ENCODE results near the gene NHLH2.

Gene NHLH2

DNA sequence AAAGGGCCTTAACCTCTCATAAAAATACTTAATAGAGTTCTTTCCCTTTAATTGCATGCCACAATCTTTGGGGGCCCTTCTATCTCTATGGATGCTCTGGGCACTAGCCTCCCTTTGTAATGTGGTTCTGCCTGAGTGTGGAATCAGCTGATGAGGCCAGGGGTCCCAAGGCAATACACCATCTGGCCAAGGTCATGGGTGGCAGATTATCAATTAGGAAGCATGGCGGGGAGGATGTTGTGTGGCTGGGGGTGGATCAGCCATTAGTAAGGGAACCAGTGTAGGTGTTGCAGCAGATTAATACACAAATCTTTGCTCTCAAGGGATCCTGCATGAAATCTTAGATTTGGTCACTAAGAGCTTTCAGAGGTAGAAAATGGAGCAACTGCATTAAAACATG, 35.3 kb downstream of the NHLH2 start:
- ChIA-PET POLR2A (no interaction called here), CTCF (interaction anchor here (1.1 to 6.3 kb wide), 4 partner anchors 13 to 175 kb away, joined by 3 to 57 read pairs (median 10); no protein-coding TSS in a partner anchor)
- Histone ChIP-seq H3K4me1 (ENCODE audit: control insufficient read depth, insufficient read depth, low read length) (no peaks in the 10 kb centered on the region), H3K4me3 (ENCODE audit: low read depth, low read length) (no peak overlapping the region), H3K9me3 (ENCODE audit: control insufficient read depth, insufficient read depth, low read depth, low read length) (no peaks in the 10 kb centered on the region), H3K27ac (ENCODE audit: extremely low read depth, low read depth, low read length) (no peak overlapping the region), H3K36me3 (ENCODE audit: control insufficient read depth in 2 of 2, insufficient read depth in 1 of 2, low read length in 2 of 2) (no peaks in the 10 kb centered on the region)
- no peak for TF ChIP-seq ZNF416 (tag by site-specific recombination; IDR thresholded peaks at IDR 0.05)
- TF ChIP-seq ZNF585B (tag by site-specific recombination; IDR thresholded peaks at IDR 0.05), result no peak
- no peak for TF ChIP-seq PRDM10 (tag by site-specific recombination; IDR thresholded peaks at IDR 0.05)
- no peak for TF ChIP-seq ZNF626 (tag by site-specific recombination; IDR thresholded peaks at IDR 0.05)
- no peak for TF ChIP-seq ZBTB20 (tag by site-specific recombination; IDR thresholded peaks at IDR 0.05)
- TF ChIP-seq ZNF239 (tag by site-specific recombination; IDR thresholded peaks at IDR 0.05), result no peak
- TF ChIP-seq, protein P1, sequence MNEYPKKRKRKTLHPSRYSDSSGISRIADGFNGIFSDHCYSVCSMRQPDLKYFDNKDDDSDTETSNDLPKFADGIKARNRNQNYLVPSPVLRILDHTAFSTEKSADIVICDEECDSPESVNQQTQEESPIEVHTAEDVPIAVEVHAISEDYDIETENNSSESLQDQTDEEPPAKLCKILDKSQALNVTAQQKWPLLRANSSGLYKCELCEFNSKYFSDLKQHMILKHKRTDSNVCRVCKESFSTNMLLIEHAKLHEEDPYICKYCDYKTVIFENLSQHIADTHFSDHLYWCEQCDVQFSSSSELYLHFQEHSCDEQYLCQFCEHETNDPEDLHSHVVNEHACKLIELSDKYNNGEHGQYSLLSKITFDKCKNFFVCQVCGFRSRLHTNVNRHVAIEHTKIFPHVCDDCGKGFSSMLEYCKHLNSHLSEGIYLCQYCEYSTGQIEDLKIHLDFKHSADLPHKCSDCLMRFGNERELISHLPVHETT (tag by site-specific recombination; IDR thresholded peaks at IDR 0.05), result no peak
- no peak for TF ChIP-seq ZNF654 (tag by site-specific recombination; IDR thresholded peaks at IDR 0.05; ENCODE audit: low read depth)

GRCh38 chr1:115802416-115802815, 38.5 kb downstream of the NHLH2 start:
- ChIA-PET CTCF (interaction anchor here (0.7 to 6.3 kb wide), 3 partner anchors 31 to 178 kb away, joined by 3 to 57 read pairs (median 3); no protein-coding TSS in a partner anchor), POLR2A (no interaction called here)
- no peak overlapping the region for H3K4me3 ChIP-seq (ENCODE audit: low read depth, low read length)
- TF ChIP-seq ZNF792 (tag by site-specific recombination; IDR thresholded peaks at IDR 0.05) (no peak), ZIC2 (tag by site-specific recombination; IDR thresholded peaks at IDR 0.05) (no peak), ZNF23 (tag by site-specific recombination; IDR thresholded peaks at IDR 0.05; ENCODE audit: borderline replicate concordance) (no peak), KLF8 (tag by site-specific recombination; IDR thresholded peaks at IDR 0.05) (no peak), IKZF3 (tag by site-specific recombination; IDR thresholded peaks at IDR 0.05) (no peak), SETDB1 (IDR thresholded peaks at IDR 0.05; ENCODE audit: insufficient read length, low read length) (no peak), ZNF785 (tag by site-specific recombination; IDR thresholded peaks at IDR 0.05) (no peak), KLF9 (tag by site-specific recombination; IDR thresholded peaks at IDR 0.05; ENCODE audit: low read depth) (no peak), ZNF837 (tag by site-specific recombination; IDR thresholded peaks at IDR 0.05) (no peak)
- TF ChIP-seq, protein P1 (tag by site-specific recombination; IDR thresholded peaks at IDR 0.05), result no peak
- H3K4me1 ChIP-seq (ENCODE audit: control insufficient read depth, insufficient read depth, low read length), result no peaks in the 10 kb centered on the region
- H3K36me3 ChIP-seq (ENCODE audit: control insufficient read depth in 2 of 2, insufficient read depth in 1 of 2, low read length in 2 of 2), result no peaks in the 10 kb centered on the region
- no peak overlapping the region for H3K27ac ChIP-seq (ENCODE audit: extremely low read depth, low read depth, low read length)
- H3K9me3 ChIP-seq (ENCODE audit: control insufficient read depth, insufficient read depth, low read depth, low read length), result no peaks in the 10 kb centered on the region

All from HEK293 (cell line).